Hepatocyte (in vitro differentiated cells): ENCODE data around the gene TBC1D20.

Source experiments
- CTCF ChIP-seq: fragments of 200-600 bp; sonication (generic); IDR thresholded peaks from 2 replicates; pipeline ENCODE4 v1.5.1; 2016; ENCODE audit warnings: antibody characterized with exemption, mild to moderate bottlenecking; ENCODE audit not compliant: poor library complexity
- EZH2 ChIP-seq: fragments of 200-600 bp; sonication (generic); IDR thresholded peaks from 2 replicates; pipeline ENCODE4 v1.6.1; 2016; ENCODE audit warnings: antibody characterized with exemption, mild to moderate bottlenecking, borderline replicate concordance
- EZH2phosphoT487 ChIP-seq: fragments of 200-600 bp; sonication (generic); IDR thresholded peaks from one replicate; pipeline ENCODE4 v1.6.1; 2018; ENCODE audit warnings: antibody characterized with exemption, mild to moderate bottlenecking, low read depth, moderate library complexity; ENCODE audit not compliant: unreplicated experiment, severe bottlenecking

GRCh38 chr20:430091-430999, 32.0 kb downstream of the TBC1D20 start:
- TF ChIP-seq CTCF: no peak
- TF ChIP-seq EZH2: no peak
- no peak for TF ChIP-seq EZH2phosphoT487
